ENCODE data around the gene GLI3. TPM values are rescaled to one million over a fixed set of nuclear protein-coding genes. Genes with fewer than 3 reads are reported as not detected.

The GLI3 gene
- total RNA-seq, 1 donor from 2014 or later = 2.2 TPM

DNA sequence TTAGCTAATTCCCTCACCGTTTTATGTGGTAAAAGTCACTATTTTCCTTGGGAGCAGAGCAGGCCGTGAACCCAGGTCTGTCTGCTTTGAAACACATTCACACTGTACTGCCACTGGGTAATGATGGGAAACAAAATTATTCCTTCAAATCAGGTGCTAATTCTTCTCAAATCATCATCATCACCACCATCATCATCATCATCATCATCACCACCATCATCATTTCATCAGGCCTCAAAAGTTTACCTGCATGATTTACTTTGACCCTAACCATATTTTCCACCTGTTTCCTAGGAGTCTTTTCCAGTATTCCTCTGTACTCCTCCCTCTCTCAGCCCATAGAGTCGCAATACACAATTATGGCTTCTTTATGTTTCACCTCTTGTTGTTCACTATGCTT, 220.5 kb downstream of the GLI3 start:
- Histone ChIP-seq H3K4me1 (no peaks in the 10 kb centered on the region), H3K9me3 (peaks cover 5% of the 10 kb centered on the region in 2 donors), H3K4me3 (no peak overlapping the region), H3K27me3 (no peaks in the 10 kb centered on the region), H3K27ac (no peak overlapping the region), H3K36me3 (peaks cover 3 to 9% of the 10 kb centered on the region in 2 donors)
- intact Hi-C loops (cut with DNase I) = no loop called here
- no peak for DNase-seq (ENCODE audit: low spot score in 2 of 2)
- TF ChIP-seq, protein P1, sequence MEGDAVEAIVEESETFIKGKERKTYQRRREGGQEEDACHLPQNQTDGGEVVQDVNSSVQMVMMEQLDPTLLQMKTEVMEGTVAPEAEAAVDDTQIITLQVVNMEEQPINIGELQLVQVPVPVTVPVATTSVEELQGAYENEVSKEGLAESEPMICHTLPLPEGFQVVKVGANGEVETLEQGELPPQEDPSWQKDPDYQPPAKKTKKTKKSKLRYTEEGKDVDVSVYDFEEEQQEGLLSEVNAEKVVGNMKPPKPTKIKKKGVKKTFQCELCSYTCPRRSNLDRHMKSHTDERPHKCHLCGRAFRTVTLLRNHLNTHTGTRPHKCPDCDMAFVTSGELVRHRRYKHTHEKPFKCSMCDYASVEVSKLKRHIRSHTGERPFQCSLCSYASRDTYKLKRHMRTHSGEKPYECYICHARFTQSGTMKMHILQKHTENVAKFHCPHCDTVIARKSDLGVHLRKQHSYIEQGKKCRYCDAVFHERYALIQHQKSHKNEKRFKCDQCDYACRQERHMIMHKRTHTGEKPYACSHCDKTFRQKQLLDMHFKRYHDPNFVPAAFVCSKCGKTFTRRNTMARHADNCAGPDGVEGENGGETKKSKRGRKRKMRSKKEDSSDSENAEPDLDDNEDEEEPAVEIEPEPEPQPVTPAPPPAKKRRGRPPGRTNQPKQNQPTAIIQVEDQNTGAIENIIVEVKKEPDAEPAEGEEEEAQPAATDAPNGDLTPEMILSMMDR (IDR thresholded peaks at IDR 0.05) = no peak

DNA sequence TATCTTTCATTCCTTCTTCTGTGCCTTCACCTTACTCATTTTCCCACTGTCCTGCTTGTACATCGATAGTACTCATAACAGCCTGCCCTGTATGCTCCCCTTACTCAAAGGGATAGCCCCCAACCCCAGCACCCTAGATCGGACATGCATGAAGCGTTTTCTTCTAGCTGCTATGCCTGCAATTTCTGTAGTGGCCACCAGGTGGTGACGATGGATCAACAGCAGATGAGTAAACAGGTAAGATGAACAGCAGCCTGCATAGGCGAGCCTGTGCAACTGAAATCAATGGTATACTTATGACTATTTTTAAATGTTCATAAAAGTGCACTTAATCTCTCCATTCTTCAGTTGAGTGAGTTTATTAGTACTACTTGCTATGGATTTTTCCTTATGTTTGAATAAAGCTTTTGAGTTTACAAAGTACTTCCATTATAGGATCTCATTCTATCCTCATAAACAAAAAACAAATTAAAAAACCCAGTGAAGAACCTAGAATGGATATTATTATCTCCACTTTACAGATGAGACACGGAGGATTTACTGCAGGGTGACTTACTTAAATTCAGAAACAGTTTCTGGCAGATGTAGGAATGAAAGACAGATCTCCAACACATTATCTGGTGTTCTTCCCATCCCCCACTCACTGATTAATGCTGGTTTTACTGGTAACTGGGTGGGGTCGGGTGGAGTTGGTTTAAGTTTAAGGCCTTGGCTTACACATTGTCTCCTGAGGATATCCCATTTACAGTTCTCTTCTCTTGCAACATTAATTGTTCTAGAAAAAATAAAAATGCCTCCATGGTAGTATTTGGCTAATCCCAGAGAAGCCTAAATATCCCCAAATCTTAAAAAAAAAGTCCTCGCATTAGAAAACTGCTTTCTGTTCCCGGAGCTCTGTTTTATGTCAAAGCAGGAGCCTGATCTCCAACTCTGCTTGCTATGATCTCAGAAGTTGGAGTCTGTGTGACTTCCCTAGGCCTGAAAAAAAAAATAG, 222.1 kb downstream of the GLI3 start:
- Histone ChIP-seq H3K9me3 (peaks cover 5% of the 10 kb centered on the region in 2 donors), H3K27ac (no peak overlapping the region), H3K36me3 (peaks cover 3 to 9% of the 10 kb centered on the region in 2 donors), H3K4me1 (no peaks in the 10 kb centered on the region), H3K27me3 (no peaks in the 10 kb centered on the region), H3K4me3 (no peak overlapping the region)
- TF ChIP-seq, protein P1 (IDR thresholded peaks at IDR 0.05) = peak; percentile 20 to 39 (median 23)
- intact Hi-C loops (cut with DNase I) = no loop called here
- DNase-seq (ENCODE audit: low spot score in 2 of 2) = no peak

DNA sequence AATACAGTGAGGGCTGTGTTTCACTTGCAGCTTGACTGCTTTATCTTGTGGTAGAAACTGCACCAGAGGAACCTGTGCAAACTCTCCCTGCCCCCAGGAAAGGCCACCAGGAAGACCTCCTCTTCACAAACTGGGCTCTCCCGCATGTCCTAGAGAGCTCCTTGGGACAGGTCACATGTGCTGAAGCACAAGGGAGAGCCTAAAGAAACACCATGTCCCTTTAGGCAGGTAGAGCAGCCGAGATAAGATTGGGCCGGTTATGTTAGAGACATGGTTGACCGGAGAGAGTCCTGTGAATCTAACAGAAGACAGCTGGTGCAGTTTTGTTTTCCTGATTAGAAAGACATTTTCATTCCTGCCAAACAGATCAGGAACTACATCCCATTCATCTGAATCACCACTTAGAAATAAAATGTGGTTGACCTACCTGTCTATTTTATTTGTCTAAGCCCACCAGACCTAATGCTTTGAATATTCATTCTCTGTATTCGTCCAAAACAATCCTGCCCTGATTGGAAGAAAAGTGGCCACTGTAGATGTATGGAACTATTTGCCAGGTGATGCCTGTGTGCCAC, 224.1 kb downstream of the GLI3 start:
- Histone ChIP-seq H3K9me3 (peaks cover 5% of the 10 kb centered on the region in 2 donors), H3K27me3 (no peaks in the 10 kb centered on the region), H3K36me3 (peaks cover 1 to 3% of the 10 kb centered on the region in 2 donors), H3K27ac (no peak overlapping the region), H3K4me3 (no peak overlapping the region), H3K4me1 (no peaks in the 10 kb centered on the region)
- intact Hi-C loops (cut with DNase I) = no loop called here
- no peak for DNase-seq (ENCODE audit: low spot score in 2 of 2)
- TF ChIP-seq, protein P1 (IDR thresholded peaks at IDR 0.05) = no peak

DNA sequence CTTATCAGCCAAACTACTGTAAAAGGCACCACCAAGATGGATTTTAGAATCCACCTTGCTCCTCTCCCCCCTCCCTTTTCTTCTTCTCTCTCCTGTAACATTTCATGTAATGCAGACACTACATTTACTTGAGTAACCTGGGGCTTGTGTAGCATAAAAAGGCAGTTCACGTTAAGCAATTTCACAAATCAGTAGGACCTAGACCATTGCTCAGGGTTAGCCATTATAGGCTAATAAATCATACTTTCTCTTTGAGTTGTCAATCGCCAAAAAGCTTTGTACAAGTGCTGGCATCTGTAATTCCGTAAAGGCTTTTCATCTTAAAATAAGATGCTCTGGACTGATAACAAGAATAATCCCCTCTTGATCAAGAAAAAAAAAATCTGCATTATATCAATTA, 224.7 kb downstream of the GLI3 start:
- TF ChIP-seq, protein P1 (IDR thresholded peaks at IDR 0.05) = no peak
- DNase-seq (ENCODE audit: low spot score in 2 of 2) = no peak
- Histone ChIP-seq H3K36me3 (peaks cover 0 to 3% of the 10 kb centered on the region in 2 donors), H3K27me3 (no peaks in the 10 kb centered on the region), H3K27ac (no peak overlapping the region), H3K4me1 (no peaks in the 10 kb centered on the region), H3K4me3 (no peak overlapping the region), H3K9me3 (peaks cover 5% of the 10 kb centered on the region in 2 donors)
- intact Hi-C loops (cut with DNase I) = no loop called here

DNA sequence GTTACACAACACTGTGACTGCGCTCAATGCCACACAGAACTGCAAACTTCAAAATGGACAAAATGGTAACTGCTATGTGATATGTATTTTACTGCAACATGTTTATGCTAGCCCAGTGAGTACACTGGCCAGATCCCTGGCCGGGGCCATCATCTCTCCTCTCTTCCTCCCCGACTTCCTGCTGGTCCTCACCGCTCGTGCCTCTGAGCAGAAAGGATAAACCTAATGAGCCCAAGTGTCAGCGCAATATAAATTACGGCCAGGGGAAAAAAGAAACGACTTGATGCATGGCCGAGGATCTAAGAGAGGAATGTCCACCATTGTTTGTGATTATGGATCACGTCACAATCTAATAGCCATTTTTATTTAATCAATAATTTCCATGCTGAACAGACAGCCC, 225.2 kb downstream of the GLI3 start:
- H3K36me3 ChIP-seq = peaks cover 0 to 3% of the 10 kb centered on the region in 2 donors
- intact Hi-C loops (cut with DNase I) = no loop called here

More for the DNA sequence above, 225.2 kb downstream of the GLI3 start:
- TF ChIP-seq, protein P1 (IDR thresholded peaks at IDR 0.05) = no peak
- Histone ChIP-seq H3K4me3 (no peak overlapping the region), H3K9me3 (peaks cover 5% of the 10 kb centered on the region in 2 donors), H3K4me1 (no peaks in the 10 kb centered on the region), H3K27ac (no peak overlapping the region), H3K27me3 (no peaks in the 10 kb centered on the region)
- no peak for DNase-seq (ENCODE audit: low spot score in 2 of 2)
